Amniotic stem cell (primary cell): ENCODE data around the gene RNASE8.

Experiments used
- DNase-seq: peaks from one replicate; lab custom pipeline; 2025; lab: John Stamatoyannopoulos, UW

The RNASE8 gene

DNA sequence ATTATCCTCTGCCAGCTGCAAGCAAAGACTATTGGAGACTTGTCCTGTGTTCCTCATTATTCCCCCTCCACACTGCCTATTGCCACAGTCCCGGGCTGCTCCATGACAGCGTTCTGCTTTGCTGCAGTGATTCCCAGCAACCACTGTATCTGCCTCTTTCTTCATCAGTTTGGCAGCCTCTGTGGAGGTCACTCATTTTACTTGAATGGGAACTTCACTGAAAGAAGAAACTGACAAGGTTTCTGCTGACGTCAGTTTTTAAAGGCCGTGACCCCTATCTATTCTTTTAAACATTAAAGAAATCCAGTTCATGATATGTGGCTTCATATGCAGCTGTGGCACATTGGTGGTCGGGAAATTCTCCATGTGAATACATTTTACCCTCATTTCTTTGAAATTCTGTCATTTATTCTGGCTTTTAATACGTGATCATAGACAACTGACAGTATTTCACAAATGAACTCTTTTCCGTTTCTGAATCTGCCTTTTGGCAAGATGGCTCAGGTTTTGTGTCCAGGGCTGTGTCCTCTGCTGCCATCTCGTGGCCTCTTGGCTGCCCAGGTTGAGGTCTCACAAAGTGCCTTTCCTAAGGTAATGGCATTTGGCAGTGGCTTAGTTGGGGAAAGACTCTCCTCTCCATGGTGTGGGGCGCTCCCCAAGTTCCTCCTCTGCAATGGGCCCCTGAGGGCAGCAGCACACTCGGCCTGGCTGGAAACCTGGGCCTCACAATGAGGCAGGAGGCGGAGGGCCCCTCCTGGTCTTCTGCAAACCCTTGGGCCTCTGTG lies 49.1 kb downstream of the RNASE8 start:
- peak; percentile 53 for DNase-seq

DNA sequence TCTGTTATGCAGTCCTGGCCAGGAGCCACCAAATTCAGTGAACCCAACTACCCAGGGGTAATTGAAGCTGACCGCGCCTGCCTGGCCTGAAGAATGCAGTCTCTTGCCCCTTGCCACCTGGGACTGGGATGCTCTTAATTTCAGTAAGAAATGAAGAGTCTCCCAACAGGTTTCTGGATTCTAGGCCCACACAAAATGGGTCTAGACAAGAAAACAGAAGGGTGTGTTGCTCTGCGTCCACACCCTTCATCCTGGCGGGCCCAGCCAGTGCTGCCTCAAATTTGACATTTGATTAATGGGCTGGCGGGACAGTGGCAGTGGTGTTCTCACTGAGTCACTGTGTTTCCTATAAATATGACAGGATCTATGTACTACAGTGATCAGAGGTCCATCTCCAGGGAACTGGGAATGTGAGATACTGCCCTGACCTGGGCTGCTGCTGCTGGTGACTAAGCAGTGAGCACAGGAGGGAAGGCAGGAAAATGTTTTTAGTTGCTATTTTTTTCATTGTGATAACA lies 49.7 kb downstream of the RNASE8 start:
- DNase-seq, result no peak
